ENCODE data around the gene MEF2A.
"Not testable (repeated sequence)": the region's sequence is repeated elsewhere in the genome, so short reads cannot be mapped to it uniquely, and the experiment has no call there.

The MEF2A gene

GRCh38 chr15:99565299-99566156, at the start of gene MEF2A:
TSS of gene MEF2A (plus strand) at chr15:99565984. CDS start at chr15:99633120, 67,136 bp downstream.
- peak within 1 kb of the TSS; percentile 87 for H3K4me3 ChIP-seq (ENCODE audit: low read depth, low read length)

GRCh38 chr15:99518191-99518590, 47.6 kb upstream of the MEF2A start:
- H3K4me3 ChIP-seq (ENCODE audit: low read depth, low read length), result no peak overlapping the region

GRCh38 chr15:99519366-99519765, 46.4 kb upstream of the MEF2A start:
- H3K4me3 ChIP-seq (ENCODE audit: low read depth, low read length), result not testable (repeated sequence)

- no peak overlapping the region for H3K4me3 ChIP-seq (ENCODE audit: low read depth, low read length)
Measured at GRCh38 chr15:99522288-99522687, 43.5 kb upstream of the MEF2A start.

- no peak overlapping the region for H3K4me3 ChIP-seq (ENCODE audit: low read depth, low read length)
Measured at GRCh38 chr15:99526176-99526575, 39.6 kb upstream of the MEF2A start.

- no peak overlapping the region for H3K4me3 ChIP-seq (ENCODE audit: low read depth, low read length)
Measured at GRCh38 chr15:99526671-99527070, 39.1 kb upstream of the MEF2A start.

- no peak overlapping the region for H3K4me3 ChIP-seq (ENCODE audit: low read depth, low read length)
Measured at GRCh38 chr15:99536422-99537040, 29.3 kb upstream of the MEF2A start.

GRCh38 chr15:99537344-99537743, 28.4 kb upstream of the MEF2A start:
- no peak overlapping the region for H3K4me3 ChIP-seq (ENCODE audit: low read depth, low read length)

- no peak overlapping the region for H3K4me3 ChIP-seq (ENCODE audit: low read depth, low read length)
Measured at GRCh38 chr15:99538261-99538660, 27.5 kb upstream of the MEF2A start.

GRCh38 chr15:99542828-99543227, 23.0 kb upstream of the MEF2A start:
- no peak overlapping the region for H3K4me3 ChIP-seq (ENCODE audit: low read depth, low read length)

- H3K4me3 ChIP-seq (ENCODE audit: low read depth, low read length), result no peak overlapping the region
Measured at GRCh38 chr15:99545605-99546004, 20.2 kb upstream of the MEF2A start.

GRCh38 chr15:99546441-99547100, 19.2 kb upstream of the MEF2A start:
- H3K4me3 ChIP-seq (ENCODE audit: low read depth, low read length), result no peak overlapping the region

GRCh38 chr15:99547517-99547916, 18.3 kb upstream of the MEF2A start:
- H3K4me3 ChIP-seq (ENCODE audit: low read depth, low read length), result no peak overlapping the region

- H3K4me3 ChIP-seq (ENCODE audit: low read depth, low read length), result no peak overlapping the region
Measured at GRCh38 chr15:99550077-99550476, 15.7 kb upstream of the MEF2A start.

GRCh38 chr15:99552111-99552510, 13.7 kb upstream of the MEF2A start:
- no peak overlapping the region for H3K4me3 ChIP-seq (ENCODE audit: low read depth, low read length)

- no peak overlapping the region for H3K4me3 ChIP-seq (ENCODE audit: low read depth, low read length)
Measured at GRCh38 chr15:99554880-99555488, 10.8 kb upstream of the MEF2A start.

- H3K4me3 ChIP-seq (ENCODE audit: low read depth, low read length), result no peak overlapping the region
Measured at GRCh38 chr15:99556011-99556410, 9.8 kb upstream of the MEF2A start.

- H3K4me3 ChIP-seq (ENCODE audit: low read depth, low read length), result no peak overlapping the region
Measured at GRCh38 chr15:99556578-99556977, 9.2 kb upstream of the MEF2A start.

- no peak overlapping the region for H3K4me3 ChIP-seq (ENCODE audit: low read depth, low read length)
Measured at GRCh38 chr15:99558084-99558483, 7.7 kb upstream of the MEF2A start.

GRCh38 chr15:99558571-99558970, 7.2 kb upstream of the MEF2A start:
- no peak overlapping the region for H3K4me3 ChIP-seq (ENCODE audit: low read depth, low read length)

- no peak overlapping the region for H3K4me3 ChIP-seq (ENCODE audit: low read depth, low read length)
Measured at GRCh38 chr15:99561476-99562230, 4.1 kb upstream of the MEF2A start.
